HG02840 (cell line): ENCODE results near the gene JMJD4.
"Not testable (repeated sequence)": the region's sequence is repeated elsewhere in the genome, so short reads cannot be mapped to it uniquely, and the experiment has no call there.

ENCODE experiments used
- ATAC-seq: cut with Tn5 transposase; IDR thresholded peaks from one replicate; pipeline ENCODE4 v1.9.1; 2021; ENCODE audit warnings: mild to moderate bottlenecking, moderate library complexity, moderate number of reproducible peaks; ENCODE audit not compliant: unreplicated experiment, low FRiP score

Gene JMJD4

GRCh38 chr1:227707846-227708245 is 27.3 kb downstream of the JMJD4 start:
- no peak for ATAC-seq

DNA sequence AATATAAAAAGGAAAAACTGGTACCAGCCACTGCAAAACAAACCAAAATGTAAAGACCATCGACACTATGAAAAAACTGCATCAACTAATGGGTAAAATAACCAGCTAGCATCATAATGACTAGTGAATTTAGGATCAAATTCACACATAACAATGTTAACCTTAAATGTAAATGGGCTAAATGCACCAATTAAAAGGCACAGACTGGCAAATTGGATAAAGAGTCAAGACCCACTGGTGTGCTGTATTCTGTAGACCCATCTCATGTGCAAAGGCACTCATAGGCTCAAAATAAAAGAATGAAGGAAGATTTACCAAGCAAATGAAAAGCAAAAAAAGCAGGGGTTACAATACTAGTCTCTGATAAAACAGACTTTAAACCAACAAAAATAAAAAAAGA is 33.5 kb downstream of the JMJD4 start:
- ATAC-seq: not testable (repeated sequence)

GRCh38 chr1:227697321-227697864 is 37.7 kb downstream of the JMJD4 start:
- no peak for ATAC-seq

- no peak for ATAC-seq
Observed at GRCh38 chr1:227685807-227686206, 49.3 kb downstream of the JMJD4 start.
